Measurements from ENCODE around the gene DEF6.

DNA sequence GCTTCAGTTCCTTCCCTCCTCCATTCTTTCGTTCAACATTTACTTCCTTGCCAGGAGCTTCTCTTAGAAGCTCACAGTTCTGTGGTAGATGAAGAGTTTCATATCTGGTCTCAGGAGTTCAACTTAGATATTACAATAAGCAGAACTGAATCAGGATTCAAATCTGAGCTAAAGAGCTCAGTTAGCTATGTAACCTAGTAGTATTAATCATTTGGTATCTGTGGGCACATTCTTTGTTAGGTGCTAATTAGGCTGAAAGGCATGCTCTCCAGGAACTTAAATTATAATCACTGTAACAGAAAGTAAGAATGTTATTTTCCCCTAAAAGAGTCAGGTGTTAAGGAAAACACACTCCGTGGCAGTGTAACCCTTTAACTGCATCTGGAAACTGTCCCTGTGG, 29.7 kb upstream of the DEF6 start:
- TF ChIP-seq CTCF (IDR thresholded peaks at IDR 0.05; ENCODE audit: low read depth, low read length) (no peak), EZH2phosphoT487 (IDR thresholded peaks at IDR 0.05; ENCODE audit: low read depth) (no peak)
